ENCODE data around the gene WIZ.

Gene WIZ

DNA sequence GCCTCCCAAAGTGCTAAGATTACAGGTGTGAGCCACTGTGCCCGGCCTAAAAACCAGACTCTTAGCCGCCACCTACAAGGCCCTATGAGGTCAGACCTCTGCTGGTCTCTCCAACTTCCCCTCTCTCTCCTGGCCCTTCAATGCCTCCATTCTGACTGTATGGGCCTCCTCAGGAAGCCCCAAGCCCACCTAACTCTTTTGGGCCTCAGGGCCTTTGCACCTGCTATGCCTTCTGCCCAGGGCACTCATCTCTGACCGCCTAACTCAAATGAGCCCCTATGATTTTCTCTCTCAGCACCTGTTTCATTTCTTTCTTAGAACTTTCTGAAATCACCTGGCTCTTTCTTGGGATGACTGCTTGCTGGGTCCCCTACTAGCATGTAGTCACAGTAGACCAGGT, 6.4 kb downstream of the WIZ start:
- no peak for DNase-seq

DNA sequence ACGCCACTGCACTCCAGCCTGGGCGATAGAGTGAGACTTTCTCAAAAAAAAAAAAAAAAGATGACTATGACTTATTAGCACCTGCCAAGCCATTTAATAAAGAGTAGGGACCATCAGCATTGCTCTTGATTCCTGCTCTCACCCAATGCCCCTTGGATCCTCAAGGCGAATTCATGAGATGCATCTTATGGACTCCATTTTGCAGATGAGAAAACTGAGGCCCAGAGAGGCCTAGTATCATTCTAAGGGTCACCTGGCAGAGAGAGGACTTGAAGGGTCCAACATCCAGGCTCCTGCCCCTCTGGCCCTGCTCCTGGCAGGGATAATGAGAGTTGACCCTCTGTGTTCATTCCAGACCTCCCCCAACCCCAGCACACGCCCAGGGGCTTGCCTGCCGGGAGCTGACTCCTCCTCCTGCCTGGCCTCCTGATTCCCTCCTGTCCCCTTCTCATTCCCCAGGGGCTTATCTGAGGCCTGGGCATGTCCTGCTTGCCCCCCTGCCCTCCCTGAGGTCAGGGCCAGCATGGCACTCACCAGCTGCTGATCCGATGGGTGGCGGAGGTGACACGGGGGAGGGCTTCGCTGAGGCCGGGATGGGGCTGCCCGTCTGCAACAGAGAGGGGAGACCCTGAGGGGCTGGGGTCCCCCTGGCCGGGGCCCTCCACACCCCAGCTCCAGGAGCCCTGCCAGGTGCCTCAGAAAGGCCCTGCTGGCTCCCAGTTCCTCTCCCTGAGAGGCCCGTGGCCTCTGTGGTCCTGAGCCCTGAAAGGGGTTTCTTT, 7.4 kb downstream of the WIZ start:
- no peak for DNase-seq

DNA sequence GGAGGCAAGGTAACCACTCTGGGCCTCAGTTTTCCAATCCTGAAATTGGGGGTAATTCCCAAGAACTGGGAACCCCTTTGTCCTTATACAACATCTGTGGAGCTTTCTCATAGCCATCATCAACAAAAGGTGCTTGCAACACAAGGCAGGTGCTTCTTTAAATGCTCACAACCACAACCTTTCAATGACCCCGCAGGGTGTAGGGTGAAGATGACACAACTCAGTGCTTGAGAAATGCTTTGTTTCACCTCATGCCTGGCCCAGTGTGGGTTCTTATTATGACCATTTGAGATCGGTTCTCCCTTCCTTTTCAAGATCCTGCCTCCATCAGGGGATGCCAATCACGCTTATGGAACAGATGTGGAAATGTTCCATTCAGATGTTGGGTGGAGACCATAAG, 8.4 kb downstream of the WIZ start:
- DNase-seq: no peak

DNA sequence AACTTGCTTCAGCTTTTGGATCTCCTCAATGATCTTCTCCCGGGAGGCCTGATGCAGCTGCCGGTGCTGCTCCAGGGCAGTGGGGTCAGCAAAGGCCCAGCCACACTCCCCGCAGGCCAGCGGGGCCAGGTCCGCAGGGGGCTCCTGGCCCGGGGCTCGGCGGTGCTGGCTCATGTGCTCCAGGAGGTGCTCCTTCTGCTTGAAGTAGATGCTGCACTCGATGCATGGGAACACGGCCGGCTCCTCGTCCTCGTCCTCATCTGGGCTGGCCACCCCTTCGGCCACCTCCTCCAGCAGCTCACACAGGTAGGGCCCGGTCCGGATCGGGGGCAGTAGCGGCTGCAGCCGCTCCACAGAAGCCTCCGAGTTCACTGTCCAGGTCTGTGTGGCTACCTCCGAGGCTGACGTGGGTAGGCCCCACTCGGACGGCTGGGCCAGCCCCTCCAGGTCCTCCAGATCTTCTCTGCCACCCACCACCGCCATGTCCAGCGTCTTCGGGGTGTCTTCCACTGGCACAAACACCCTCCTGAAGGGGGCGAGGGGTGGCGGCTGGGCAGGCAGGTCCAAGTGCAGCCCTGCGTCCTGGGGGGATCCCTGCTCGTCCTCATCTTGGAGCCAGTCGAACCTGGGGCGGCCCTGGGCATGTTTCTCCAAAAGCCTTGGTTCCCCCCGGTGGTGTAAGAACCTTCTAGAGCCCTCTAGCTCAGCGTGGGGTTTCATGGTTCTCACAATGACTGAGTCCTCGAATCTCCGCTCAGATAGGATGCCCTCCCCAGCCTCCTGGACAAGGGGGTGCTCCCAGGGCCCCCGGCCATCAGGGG, 9.7 kb downstream of the WIZ start:
- no peak for DNase-seq

DNA sequence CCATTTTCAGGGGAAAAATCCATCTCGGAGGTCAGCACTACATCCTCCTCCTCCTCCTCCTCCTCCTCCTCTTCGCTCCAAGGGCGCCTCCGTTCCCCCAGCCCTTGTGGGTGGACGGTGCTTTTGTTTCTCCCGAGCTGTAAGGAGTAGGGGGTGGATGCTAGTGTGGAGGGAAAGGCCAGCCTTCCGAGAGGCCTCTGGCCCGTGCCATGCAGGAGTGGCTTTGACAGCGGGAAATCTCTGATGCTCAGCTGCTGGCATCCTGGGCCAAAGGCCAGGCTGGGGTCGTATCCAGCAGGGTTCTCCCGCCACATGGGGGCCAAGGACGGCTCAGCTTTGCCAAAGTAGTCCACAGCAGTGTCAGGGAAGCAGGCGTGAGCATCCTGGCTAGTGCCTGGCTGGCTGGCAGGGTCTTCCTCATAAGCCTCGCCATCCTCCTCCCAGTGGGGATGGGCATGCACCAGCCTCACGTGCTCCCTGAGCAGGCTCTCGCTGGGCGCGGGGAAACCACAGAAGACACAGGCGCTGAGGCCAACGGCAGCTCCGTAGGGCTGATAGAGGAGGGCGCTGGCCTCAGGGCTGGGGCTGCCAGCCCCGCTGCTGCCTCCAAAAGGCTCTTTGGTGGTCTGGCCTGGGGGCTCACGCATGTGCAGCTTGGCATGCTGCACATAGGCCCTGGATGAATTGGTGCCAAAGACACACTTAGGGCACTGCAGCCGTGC, 10.5 kb downstream of the WIZ start:
- DNase-seq: no peak

DNA sequence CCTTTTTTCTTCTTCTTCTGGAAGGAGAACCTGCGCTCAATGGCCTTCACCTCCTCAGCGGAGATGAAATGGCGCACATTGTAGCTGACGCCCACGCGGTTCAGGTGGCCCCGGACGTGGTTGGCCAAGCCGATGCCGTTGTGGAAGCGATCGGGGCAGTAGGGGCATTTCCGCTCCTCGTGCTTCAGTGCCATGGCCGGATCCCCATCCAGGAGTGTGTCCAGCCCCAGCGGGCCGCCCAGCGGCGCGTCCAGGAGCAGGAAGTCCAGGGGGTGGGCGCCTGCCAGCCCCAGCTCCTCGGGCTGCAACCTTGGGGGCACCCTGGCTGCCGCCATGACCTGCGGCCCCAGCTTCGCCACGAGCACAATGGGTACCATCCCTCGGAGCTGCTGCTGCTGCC, 11.2 kb downstream of the WIZ start:
- no peak for DNase-seq

DNA sequence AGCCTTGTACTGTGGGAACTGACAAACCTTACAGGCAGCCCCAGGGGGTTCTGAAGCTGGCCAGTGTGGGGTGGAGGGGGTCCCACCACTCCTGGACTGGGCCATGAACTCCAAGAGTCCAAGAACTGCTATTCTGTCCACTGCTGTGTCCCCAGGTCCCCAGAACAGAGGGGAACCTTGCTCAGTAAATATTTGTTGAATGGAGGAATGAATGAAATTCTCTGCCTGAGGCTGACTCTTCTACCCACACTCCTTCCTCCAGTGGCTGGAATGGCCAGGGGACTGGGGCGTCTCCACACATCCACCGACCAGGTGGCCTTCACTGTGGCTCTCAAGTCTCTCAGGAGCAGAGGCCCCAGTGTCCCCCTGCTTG, 11.6 kb downstream of the WIZ start:
- no peak for DNase-seq

DNA sequence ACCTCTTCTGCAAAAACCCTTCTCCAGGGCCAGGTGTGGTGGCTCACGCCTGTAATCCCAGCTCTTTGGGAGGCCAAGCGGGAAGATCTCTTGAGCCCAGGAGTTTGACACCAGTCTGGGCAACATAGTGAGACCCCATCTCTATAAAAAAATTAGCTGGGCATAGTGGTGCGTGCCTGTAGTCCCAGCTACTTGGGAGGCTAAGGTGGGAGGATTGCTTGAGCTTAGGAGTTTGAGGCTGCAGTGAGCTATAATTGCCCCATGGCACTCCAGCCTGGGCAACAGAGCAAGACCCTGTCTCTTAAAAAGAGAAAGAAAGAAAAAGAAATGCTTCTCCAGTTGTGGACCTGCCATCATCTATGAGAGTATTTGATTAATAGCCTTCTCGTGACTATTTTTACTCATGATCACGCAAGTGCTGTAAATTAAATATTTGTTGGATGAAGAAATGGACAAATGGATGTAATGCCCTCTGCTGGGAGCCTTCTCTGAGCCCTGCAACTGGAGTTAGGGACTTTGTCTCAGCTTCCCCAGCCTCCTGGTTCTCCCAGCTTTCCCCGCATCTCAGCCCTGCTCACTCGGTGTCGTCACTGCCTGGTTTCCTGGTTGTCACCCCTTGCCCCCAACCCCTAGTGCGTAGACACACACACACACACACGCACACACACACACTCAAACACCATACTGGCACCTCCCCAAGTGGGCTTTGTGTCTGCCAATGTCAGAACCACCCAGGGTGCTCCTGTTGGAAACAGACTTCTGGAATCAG, 12.2 kb downstream of the WIZ start:
- DNase-seq: no peak

DNA sequence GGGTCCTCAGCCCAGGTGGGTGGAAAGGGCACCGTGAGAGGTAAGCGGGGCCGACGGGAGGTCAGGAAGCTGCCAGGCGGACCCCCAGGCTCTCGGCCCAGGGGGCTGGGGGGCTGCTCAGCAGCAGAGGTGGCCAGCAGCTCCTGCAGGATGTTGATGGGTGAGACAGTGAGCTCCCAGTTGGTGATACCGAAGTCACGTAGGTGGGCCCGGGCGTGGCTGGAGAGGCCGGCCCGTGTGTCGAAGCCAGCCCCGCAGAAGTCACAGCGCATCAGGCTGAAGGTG, 13.0 kb downstream of the WIZ start:
- no peak for DNase-seq

DNA sequence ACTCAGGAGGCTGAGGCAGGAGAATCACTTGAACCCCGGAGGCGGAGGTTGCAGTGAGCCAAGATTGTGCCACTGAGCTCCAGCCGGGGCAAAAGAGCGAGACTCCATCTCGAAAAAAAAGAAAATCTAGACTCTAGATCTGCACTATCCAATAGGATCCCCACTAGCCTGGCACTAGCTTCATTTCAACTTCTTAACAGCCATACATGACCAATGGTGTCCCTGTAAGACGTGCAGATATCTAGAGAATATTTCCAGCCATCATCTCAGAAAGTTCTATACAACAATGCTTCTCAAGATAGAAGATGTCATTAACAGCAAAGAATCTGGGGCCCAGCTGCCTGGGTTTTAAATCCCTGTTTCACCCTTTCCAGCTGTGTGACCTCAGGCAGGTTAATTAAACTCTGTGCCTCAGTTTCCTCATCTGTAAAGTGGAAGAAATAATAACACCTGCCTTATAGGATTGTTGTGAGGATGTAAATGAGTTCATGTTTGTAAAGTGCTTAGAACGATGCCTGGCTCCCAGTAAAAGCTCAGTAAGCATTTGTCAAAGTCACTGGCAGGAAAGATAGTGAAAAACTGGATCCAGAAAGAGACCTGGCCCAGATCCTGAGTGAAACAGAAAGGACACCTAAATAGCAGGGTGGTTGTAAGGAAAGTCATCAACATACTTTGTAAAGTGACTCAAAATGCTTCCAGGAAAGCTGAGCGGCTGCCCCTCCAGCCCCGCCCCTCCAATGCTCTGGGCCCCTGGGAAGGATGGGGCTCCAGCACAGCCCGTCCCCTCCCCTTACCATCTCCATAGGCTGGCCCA, 13.5 kb downstream of the WIZ start:
- DNase-seq: no peak

DNA sequence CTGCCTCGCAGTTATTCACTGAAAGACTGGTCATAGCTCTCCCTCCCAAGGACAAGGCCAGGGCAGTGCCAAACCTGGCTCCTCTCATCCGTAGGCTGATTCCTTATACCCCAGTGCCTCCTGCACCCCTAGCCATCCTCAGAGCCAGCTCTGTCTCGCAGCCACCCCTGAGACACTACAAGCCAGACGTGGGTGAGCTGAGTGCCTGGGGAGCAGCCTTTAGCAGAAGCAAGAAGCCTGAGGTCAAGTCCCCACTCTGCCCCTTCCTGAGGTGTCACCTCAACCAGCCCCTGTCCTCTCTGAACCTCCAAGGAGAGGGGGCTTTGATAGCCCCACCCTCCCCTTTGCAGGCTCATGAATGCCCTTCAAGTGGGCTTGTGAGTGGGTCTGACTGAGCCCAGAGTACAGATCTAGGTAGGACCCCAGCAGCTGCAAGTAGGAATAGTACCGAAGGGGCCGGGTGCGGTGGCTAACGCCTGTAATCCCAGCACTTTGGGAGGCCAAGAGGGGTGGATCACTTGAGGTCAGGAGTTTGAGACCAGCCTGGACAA, 16.2 kb downstream of the WIZ start:
- DNase-seq: no peak

DNA sequence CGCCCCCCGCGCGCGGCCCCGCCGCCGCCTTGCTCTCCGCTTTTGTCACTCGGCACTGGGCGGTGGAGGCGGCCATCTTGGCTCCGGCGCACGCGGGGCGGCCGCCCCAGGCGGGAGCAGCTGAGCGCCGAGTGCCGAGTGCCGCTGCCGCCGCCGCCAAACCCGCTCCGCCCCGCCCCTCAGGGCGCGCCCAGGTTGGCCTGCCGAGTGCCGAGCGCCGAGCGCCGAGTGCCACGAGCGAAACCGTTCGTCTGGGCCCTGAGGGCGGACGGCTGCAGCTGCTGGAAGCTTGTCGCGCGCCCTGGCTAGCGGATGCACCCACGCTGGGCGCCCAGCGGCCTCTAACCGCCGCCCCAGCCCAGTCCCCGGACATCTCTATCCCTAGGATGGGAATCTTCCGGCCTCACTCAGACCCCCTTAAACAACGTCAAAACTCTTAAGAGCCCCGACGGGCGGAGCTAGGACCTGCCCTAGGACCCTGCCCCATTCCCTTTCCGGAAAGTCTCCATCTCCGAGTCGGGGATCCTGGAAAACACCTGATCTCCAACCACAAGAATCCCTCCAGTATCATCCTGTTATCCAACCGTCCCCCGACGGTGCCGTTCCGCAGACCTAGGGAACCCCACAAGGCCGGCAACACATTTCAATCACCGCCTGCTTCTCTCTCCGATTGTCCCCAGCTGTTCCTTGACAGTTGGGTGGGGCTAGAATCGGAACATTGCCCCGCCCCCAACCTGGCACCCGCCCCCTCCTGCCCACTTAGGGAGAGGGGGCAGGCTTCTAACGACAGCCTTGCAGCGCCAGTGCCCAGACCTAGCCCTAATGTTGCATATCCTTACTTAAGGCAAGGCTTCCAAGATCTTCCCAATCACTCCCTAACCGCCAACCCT, 16.9 kb downstream of the WIZ start:
- peak; percentile 89 for DNase-seq

DNA sequence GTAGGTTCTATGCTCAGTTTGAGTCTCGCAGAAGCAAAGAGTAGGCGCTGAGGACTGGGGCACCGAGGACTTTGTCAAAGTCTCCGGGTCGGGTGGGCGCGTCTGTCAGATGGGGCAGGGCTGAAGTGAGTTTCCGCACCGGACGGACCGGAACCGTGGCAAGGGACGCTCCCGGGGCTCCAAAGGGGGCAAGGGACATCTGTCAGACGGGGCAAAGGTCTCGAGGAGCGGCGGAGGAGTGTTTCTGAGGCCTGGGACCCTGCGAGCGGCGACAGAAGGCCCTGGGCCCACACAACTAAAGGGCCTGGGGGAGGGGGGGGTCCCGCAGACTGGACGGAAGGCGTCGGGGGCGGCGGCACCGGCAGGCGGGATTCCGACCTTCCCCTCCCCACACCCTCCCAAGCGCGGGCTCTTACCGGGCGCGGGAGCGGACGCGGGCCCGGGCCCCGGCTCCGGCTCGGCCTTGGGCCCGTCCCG, 17.7 kb downstream of the WIZ start:
- DNase-seq: no peak

DNA sequence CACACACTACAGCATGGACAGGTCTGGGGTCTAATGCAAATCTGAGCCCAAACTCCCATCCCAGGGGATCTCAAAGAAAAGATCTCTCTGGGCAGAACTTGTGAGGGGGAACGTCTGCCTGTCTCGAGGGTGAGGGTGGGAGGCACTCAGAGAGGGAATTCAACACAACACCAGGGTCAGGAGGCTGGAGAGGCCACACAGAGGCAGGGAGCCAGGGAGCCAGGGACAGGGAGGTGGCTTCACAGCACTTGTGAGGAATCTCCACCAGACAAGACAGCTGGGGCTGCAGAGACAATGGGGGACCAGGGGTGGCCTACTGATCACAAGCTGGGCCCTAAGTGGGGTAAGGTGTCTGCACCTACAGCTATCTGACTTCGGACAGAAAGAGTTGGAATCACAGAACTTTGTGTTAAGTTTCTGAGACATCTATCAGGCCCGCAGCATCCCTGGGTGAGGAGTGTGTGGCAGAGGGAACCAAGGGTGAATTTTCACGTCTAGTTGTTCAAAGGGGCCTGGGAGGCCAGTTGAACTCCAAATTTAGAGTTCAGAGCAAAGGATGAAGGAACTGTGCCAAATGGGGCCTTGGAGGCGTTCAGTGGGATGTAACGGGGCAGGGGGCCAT, 18.2 kb downstream of the WIZ start:
- no peak for DNase-seq

DNA sequence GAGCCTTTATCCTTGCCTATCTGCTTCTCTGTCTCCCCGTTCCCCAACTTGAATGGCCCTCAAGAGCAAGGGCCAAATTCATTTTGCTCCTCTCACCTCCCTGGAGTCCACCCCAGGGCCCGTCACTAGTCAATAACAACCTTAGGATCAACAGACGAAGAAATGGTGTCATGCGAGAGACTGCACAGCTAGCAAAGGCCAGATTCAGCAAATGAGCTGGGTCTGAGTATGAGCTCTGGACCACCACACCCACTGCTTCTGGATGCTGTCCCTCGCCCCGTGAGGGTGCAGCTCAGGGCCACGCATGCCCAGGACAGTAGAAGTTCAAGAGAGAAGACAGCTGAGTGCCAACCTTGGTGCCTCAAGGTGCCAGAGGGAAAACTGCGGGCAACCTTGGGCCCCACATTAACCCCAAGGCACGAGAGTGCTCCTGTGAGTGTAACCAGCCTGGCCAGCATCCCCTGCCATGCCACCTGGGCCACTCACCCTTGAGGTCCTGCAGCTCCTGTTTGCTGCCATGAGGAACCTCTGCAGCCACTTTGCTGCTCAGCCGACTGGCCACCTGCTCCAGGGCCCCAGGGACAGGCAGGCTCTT, 19.1 kb downstream of the WIZ start:
- no peak for DNase-seq

DNA sequence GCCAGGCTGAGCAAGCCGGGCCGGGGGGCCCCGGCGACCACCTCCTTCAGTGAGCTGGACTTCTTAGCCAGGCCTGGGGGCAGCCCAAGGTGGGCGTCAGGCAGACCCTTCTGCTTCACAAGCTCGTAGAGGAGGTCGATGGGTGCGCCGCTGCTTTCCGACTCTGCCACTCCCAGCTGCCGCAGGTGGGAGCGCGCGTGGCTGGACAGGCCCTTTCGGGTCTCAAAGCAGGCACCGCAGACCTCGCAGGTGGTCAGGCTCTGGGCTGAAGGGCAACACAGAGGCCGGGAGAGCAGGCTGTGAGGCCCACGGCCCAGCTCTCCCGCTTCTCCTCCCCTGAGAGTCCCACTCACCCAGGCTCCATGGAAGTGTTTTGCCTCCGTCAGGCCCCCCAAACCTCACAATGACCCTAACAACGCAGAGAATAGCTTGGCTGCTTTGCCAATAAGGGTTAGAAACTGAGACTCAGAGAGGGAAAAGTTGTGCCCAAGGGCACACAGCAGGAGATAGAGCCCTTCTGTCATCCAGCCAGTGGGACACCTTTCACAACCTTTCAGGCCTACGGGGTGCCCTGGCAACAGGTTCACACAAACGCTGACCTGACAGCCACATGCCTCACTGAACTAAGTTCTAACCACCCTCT, 19.8 kb downstream of the WIZ start:
- no peak for DNase-seq

DNA sequence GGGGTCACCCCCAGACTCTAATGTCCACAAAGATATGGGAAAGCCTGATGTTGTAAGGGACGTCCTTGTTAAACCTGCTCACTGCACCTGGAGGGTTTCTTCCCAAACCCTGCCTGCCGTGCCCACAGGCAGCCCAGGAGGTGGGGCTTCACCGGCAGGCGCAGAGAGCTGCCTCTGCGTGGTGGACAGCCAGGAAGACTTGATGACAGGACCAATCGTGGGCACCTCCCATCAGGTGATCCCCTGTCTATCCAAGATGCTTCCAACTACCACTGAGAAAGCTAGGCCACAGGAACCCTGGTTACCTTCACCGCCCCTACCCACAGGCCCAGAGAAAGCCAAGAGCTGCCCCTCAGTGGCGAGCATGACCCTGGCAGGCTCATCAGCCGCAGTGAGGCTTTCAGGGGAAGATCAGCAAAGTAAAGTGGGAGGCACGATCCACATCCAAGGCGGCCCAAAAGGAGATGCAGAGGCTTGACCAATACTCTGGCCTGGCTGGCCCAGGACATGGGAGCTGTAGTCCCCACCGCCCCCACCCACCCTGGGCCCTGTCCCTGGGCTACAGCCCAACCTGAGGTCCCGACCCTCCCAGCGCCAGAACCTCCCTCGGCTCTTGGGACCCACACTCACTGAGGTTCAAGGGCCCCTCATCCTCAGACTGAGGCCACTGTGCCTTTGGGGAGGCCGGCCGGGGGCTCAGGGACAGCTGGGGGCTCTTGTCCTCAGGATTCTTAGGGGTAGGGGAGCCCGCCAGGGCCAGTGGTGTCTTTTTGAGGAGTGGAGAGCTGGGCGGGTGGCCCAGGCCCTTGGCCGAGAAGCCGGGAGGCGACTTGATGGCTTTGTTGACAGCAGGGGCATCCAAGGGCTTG, 20.6 kb downstream of the WIZ start:
- no peak for DNase-seq

DNA sequence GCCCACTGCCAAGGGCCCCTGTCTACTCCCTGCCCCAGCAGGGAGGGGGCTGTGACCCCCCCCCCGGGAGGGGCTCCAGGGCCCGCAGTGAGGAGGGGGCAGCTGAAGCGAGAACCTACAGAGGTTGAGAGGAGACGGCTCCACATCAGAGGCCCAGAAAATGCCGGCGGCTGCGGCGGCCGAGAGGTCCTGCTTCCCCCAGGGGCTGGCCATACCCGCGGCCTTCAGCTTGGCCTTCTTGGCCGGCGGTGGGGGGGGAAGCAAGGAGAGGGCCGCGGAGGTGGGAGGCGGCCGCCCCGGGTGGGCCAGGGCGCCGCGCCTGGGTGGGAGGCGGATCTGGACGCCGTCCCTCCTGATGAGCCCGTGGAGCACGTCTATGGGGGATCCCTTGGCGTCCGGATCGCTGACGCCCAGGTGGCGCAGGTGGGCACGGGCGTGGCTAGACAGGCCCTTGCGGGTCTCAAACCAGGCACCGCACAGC, 21.7 kb downstream of the WIZ start:
- DNase-seq: no peak
